ENCODE results near the gene SLC51B. TPM values are rescaled to one million over a fixed set of nuclear protein-coding genes. Genes with fewer than 3 reads are reported as not detected.

Gene SLC51B
- total RNA-seq, 2 donors from 2014 or later: not detected

DNA sequence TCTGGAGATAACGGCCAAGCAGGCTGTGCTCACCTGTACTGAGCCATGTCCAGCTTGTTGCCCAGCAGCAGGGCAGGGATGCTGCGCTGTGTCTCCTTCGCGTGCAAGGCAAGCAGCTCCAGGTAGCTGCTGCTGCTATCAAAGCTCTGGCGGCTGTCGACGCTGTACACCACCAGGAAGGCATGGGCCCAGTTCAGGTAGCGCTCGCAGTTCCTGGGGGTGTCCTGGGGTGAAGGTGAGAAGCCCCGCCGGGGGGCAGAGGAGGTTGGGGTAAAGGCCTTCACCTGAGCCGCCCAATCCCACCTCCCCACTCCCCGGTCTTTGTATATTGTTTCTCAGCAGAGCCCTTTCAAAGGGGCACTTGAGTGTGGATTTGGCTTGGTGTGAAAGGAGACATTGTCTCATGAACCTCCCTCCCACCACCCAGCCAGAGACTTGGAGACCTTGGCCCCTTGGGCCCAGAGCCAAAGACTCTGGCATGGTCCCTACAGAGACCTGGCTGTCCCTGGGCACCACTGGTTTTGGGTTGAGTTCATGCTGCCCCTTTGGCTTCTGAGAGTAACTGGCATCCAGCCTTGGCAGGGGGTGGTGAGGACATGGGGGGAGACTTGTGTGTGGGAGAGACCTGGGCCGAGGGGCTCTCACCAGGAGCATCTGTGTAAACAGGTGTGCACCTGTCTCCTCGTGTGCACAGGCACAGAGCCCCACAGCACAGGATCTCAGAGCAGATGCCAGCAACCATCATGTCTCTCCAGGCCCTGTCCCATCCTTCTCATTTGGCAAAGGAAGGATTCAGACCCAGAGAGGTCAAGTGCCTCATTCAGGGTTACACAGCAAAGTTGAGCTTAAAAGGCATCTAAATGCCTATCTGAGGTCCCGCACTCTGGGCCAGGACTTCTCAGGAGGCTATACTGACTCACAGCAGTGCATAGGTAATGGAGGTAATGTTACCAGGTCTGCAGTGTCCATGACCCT is 13.5 kb downstream of the SLC51B start:
- Histone ChIP-seq H3K36me3 (peaks cover 55% of the 10 kb centered on the region), H3K27ac (peak overlapping the region; percentile 97 to 99)

DNA sequence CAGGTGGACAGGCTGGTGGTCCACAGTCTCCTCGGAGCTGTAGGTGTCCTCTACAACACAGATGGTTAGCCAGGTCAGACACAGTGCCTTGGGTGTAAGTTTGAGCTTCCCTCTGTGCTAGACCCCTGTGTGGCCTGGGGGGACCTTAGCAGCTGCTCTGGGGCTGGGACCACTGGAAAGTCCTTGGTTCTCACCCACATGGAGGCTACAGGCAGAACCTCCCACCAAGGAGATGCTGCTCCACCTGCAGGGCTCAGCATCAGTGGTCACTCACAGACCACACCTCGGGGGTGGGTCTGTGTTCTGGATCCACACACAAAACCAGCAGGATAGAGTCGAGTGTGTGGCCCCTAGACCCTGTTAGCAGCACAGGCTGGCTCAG is 14.2 kb downstream of the SLC51B start:
- Histone ChIP-seq H3K9me3 (no peaks in the 10 kb centered on the region), H3K27ac (peak overlapping the region; percentile 97 to 99), H3K4me1 (ENCODE audit: control insufficient read depth in 1 of 2, low read depth in 2 of 2) (peaks cover 76 to 100% of the 10 kb centered on the region in 2 donors), H3K36me3 (peaks cover 51% of the 10 kb centered on the region), H3K27me3 (replicated peaks; ENCODE audit: insufficient read depth) (no peaks in the 10 kb centered on the region), H3K4me3 (peak overlapping the region; percentile 26)
- TF ChIP-seq, protein P1, sequence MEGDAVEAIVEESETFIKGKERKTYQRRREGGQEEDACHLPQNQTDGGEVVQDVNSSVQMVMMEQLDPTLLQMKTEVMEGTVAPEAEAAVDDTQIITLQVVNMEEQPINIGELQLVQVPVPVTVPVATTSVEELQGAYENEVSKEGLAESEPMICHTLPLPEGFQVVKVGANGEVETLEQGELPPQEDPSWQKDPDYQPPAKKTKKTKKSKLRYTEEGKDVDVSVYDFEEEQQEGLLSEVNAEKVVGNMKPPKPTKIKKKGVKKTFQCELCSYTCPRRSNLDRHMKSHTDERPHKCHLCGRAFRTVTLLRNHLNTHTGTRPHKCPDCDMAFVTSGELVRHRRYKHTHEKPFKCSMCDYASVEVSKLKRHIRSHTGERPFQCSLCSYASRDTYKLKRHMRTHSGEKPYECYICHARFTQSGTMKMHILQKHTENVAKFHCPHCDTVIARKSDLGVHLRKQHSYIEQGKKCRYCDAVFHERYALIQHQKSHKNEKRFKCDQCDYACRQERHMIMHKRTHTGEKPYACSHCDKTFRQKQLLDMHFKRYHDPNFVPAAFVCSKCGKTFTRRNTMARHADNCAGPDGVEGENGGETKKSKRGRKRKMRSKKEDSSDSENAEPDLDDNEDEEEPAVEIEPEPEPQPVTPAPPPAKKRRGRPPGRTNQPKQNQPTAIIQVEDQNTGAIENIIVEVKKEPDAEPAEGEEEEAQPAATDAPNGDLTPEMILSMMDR (IDR thresholded peaks at IDR 0.05): no peak
- ATAC-seq (ENCODE audit: insufficient number of reproducible peaks, low FRiP score, low read depth): no peak
- DNase-seq (ENCODE audit: low spot score): no peak

More for the DNA sequence above, 13.5 kb downstream of the SLC51B start:
- TF ChIP-seq, protein P1 (IDR thresholded peaks at IDR 0.05): no peak
- no peaks in the 10 kb centered on the region for H3K27me3 ChIP-seq (replicated peaks; ENCODE audit: insufficient read depth)
- DNase-seq (ENCODE audit: low spot score): no peak
- H3K4me3 ChIP-seq: no peak overlapping the region
- ATAC-seq (ENCODE audit: insufficient number of reproducible peaks, low FRiP score, low read depth): no peak
- H3K9me3 ChIP-seq: no peaks in the 10 kb centered on the region
- H3K4me1 ChIP-seq (ENCODE audit: control insufficient read depth in 1 of 2, low read depth in 2 of 2): peaks cover 69 to 100% of the 10 kb centered on the region in 2 donors

DNA sequence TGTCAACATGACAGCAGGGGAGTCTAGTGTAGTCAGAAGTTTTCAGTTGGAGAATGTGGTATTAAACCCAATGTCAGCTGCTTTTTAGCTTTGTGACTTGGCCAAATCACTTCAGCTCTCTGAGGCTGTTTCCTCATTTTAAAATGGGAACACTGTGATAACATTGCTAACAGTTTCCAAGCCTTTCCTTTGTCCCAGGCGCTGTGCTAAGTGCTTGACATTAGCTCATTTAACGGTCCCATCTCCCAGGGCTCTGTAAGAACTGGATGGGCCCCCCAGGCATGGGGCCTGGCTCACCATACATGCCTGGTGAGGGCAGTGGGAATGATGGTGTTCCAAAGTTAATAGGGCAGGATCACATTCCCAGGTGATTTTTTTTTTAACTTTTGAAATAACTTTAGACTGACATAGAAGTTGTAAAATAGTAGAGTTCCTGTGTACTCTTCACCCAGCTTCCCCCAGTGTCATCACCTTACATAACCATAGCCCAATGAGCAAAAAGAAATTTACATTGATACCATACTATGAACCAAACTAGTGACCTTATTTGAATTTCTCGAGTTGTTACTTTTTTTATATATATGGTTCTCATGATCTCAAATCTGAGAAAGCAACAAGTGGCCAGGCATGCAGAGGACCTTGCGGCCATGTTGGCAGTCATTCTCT is 14.9 kb downstream of the SLC51B start:
- Histone ChIP-seq H3K4me1 (ENCODE audit: control insufficient read depth in 1 of 2, low read depth in 2 of 2) (peaks cover 75 to 100% of the 10 kb centered on the region in 2 donors), H3K27ac (peak overlapping the region; percentile 97 to 99), H3K36me3 (peaks cover 47% of the 10 kb centered on the region), H3K9me3 (no peaks in the 10 kb centered on the region), H3K4me3 (peak overlapping the region; percentile 15), H3K27me3 (replicated peaks; ENCODE audit: insufficient read depth) (no peaks in the 10 kb centered on the region)
- TF ChIP-seq, protein P1 (IDR thresholded peaks at IDR 0.05): no peak
- ATAC-seq (ENCODE audit: insufficient number of reproducible peaks, low FRiP score, low read depth) (no peak), DNase-seq (ENCODE audit: low spot score) (no peak)

DNA sequence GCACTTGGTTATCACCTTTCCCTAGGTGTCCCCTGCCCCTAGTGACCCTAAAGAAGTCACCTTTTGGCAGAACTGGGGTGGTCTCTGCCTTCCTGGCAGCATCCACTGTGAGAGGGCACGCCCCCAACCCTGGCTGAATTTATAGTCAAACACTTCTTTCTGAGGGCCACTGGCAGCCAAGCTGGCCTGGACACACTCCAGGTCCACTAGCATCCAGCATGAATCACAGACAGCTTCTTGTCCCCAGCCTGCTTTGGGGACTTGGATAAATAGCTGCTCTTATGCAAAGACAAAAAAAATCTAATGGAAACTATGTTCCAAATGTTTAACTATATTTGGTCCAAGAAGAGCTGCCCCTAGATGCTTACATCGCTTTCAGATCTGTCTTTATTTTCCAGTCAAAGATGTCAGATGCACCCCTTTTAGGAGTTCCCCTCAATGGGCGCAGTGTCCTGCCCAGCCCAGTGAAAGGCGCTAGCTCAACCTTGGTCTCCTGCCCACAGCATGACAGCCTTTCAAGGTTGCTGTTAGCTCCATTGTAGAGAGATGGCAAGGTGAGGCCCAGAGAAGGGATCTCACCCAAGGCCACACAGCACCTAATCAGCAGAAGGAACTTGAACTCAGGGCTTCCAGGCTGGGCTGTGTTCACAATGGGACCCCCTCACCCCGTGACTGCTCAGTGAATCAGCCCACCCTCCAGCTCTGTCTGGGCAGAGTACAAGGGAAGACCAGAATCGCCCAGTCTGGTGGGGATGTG is 15.6 kb downstream of the SLC51B start:
- Histone ChIP-seq H3K27ac (peak overlapping the region; percentile 97 to 99), H3K4me1 (ENCODE audit: control insufficient read depth in 1 of 2, low read depth in 2 of 2) (peaks cover 71 to 100% of the 10 kb centered on the region in 2 donors), H3K9me3 (no peaks in the 10 kb centered on the region), H3K27me3 (replicated peaks; ENCODE audit: insufficient read depth) (no peaks in the 10 kb centered on the region), H3K4me3 (peak overlapping the region; percentile 27), H3K36me3 (peaks cover 46% of the 10 kb centered on the region)
- DNase-seq (ENCODE audit: low spot score) (no peak), ATAC-seq (ENCODE audit: insufficient number of reproducible peaks, low FRiP score, low read depth) (no peak)
- TF ChIP-seq, protein P1 (IDR thresholded peaks at IDR 0.05): no peak

Measured in thoracic aorta (tissue), 2 donors.